Measurements from ENCODE around the gene COL2A1. TPM values are rescaled to one million over a fixed set of nuclear protein-coding genes. Genes with fewer than 3 reads are reported as not detected.

The COL2A1 gene
- total RNA-seq, 1 experiment from 2014 or later = 1.4 TPM

DNA sequence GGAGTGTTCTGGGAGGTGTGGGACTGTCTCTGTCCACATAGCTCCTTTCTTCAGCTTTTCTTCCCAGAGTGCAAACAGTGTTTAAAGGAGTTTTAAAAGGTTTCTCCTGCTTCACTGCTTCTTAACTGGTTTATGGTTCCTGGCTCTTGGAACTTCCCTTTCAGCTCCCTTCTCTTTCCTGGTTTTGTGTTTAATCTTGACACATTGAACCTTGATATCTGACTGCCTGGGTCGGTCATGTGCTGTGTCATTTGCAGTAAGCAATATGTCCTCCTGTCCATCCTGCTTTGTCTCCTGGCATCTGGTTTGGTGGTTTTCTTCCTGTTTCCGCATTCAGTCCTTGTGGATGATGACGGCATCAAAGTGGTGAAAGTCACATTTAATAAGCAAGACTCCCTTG lies 38.7 kb downstream of the COL2A1 start:
- POLR2A ChIA-PET = no interaction called here
- Histone ChIP-seq H3K27me3 (ENCODE audit: control insufficient read depth, insufficient read depth, low read length) (no peaks in the 10 kb centered on the region), H3K36me3 (ENCODE audit: control insufficient read depth, insufficient read depth, low read length) (peaks cover 7% of the 10 kb centered on the region), H3K27ac (ENCODE audit: low read length) (no peak overlapping the region), H3K9me3 (ENCODE audit: control insufficient read depth, insufficient read depth, low read depth, low read length) (no peaks in the 10 kb centered on the region), H3K4me3 (ENCODE audit: low read depth in 2 of 2, low read length in 2 of 2) (no peak overlapping the region), H3K4me1 (ENCODE audit: control insufficient read depth, insufficient read depth, low read length) (peaks cover 13% of the 10 kb centered on the region)
- ATAC-seq = no peak
- CTCF ChIA-PET = no interaction called here
- no peak for DNase-seq (ENCODE audit: low read depth, low spot score)
- in situ Hi-C loops (cut with HindIII; ENCODE audit: low pct_unique_long_range_greater_than_20kb, low sequenced_read_pairs) = no loop called here
- intact Hi-C loops (cut with micrococcal nuclease; ENCODE audit: unreplicated experiment) = no loop called here
- BruUV-seq (replicated peaks) = no TSS peak
- no peak for TF ChIP-seq TCF7L2 (IDR thresholded peaks at IDR 0.05; ENCODE audit: low read depth, low read length)
- no peak for TF ChIP-seq SIN3A (IDR thresholded peaks at IDR 0.05; ENCODE audit: borderline replicate concordance, insufficient read depth, low read depth, low read length)
- TF ChIP-seq, protein P1, sequence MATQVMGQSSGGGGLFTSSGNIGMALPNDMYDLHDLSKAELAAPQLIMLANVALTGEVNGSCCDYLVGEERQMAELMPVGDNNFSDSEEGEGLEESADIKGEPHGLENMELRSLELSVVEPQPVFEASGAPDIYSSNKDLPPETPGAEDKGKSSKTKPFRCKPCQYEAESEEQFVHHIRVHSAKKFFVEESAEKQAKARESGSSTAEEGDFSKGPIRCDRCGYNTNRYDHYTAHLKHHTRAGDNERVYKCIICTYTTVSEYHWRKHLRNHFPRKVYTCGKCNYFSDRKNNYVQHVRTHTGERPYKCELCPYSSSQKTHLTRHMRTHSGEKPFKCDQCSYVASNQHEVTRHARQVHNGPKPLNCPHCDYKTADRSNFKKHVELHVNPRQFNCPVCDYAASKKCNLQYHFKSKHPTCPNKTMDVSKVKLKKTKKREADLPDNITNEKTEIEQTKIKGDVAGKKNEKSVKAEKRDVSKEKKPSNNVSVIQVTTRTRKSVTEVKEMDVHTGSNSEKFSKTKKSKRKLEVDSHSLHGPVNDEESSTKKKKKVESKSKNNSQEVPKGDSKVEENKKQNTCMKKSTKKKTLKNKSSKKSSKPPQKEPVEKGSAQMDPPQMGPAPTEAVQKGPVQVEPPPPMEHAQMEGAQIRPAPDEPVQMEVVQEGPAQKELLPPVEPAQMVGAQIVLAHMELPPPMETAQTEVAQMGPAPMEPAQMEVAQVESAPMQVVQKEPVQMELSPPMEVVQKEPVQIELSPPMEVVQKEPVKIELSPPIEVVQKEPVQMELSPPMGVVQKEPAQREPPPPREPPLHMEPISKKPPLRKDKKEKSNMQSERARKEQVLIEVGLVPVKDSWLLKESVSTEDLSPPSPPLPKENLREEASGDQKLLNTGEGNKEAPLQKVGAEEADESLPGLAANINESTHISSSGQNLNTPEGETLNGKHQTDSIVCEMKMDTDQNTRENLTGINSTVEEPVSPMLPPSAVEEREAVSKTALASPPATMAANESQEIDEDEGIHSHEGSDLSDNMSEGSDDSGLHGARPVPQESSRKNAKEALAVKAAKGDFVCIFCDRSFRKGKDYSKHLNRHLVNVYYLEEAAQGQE (IDR thresholded peaks at IDR 0.05; ENCODE audit: insufficient read depth in 1 of 2, low read depth in 2 of 2, low read length in 1 of 2) = no peak

DNA sequence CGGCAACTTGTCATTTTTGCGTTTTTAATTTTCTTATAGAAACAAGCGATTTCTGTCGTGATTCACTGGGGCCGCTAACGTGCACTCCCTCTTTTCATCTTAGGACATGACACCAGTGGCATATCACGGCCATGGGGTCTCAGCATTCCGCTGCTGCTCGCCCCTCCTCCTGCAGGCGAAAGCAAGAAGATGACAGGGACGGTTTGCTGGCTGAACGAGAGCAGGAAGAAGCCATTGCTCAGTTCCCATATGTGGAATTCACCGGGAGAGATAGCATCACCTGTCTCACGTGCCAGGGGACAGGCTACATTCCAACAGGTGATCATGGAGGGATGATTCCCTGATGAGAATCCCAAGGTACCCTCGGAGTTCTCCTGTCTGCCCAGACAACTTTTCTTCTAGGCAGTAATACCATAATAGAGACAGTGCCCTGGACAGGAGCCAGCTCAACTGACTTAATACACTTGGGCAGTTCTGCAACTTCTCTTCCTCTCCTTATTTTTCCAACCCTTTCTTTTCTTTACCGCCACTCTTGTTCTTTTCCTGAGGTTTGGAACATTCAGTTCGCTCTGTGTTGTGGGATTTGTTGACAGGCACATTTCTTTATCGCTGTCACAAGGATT lies 40.1 kb downstream of the COL2A1 start:
- Histone ChIP-seq H3K27me3 (ENCODE audit: control insufficient read depth, insufficient read depth, low read length) (no peaks in the 10 kb centered on the region), H3K9me3 (ENCODE audit: control insufficient read depth, insufficient read depth, low read depth, low read length) (no peaks in the 10 kb centered on the region), H3K27ac (ENCODE audit: low read length) (peak overlapping the region; percentile 85), H3K4me1 (ENCODE audit: control insufficient read depth, insufficient read depth, low read length) (peaks cover 13% of the 10 kb centered on the region), H3K4me3 (ENCODE audit: low read depth in 2 of 2, low read length in 2 of 2) (peak overlapping the region; percentile 84 to 94), H3K36me3 (ENCODE audit: control insufficient read depth, insufficient read depth, low read length) (peaks cover 7% of the 10 kb centered on the region)
- CTCF ChIA-PET = interaction anchor here (1.3 kb wide), 1 partner anchor 10 kb away, joined by 3 read pairs; no protein-coding TSS in a partner anchor
- POLR2A ChIA-PET = interaction anchor here (0.7 kb wide), 1 partner anchor 67 kb away, joined by 3 read pairs; no protein-coding TSS in a partner anchor
- in situ Hi-C loops (cut with HindIII; ENCODE audit: low pct_unique_long_range_greater_than_20kb, low sequenced_read_pairs) = no loop called here
- BruUV-seq (replicated peaks) = no TSS peak
- TF ChIP-seq TCF7L2 (IDR thresholded peaks at IDR 0.05; ENCODE audit: low read depth, low read length) (no peak), POLR2AphosphoS5 (IDR thresholded peaks at IDR 0.05; ENCODE audit: low read depth, low read length) (no peak), SIN3A (IDR thresholded peaks at IDR 0.05; ENCODE audit: borderline replicate concordance, insufficient read depth, low read depth, low read length) (no peak)
- TF ChIP-seq, protein P1 (IDR thresholded peaks at IDR 0.05; ENCODE audit: insufficient read depth in 1 of 2, low read depth in 2 of 2, low read length in 1 of 2) = no peak
- TF ChIP-seq, protein P2, sequence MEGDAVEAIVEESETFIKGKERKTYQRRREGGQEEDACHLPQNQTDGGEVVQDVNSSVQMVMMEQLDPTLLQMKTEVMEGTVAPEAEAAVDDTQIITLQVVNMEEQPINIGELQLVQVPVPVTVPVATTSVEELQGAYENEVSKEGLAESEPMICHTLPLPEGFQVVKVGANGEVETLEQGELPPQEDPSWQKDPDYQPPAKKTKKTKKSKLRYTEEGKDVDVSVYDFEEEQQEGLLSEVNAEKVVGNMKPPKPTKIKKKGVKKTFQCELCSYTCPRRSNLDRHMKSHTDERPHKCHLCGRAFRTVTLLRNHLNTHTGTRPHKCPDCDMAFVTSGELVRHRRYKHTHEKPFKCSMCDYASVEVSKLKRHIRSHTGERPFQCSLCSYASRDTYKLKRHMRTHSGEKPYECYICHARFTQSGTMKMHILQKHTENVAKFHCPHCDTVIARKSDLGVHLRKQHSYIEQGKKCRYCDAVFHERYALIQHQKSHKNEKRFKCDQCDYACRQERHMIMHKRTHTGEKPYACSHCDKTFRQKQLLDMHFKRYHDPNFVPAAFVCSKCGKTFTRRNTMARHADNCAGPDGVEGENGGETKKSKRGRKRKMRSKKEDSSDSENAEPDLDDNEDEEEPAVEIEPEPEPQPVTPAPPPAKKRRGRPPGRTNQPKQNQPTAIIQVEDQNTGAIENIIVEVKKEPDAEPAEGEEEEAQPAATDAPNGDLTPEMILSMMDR (IDR thresholded peaks at IDR 0.05) = no peak
- intact Hi-C loops (cut with micrococcal nuclease; ENCODE audit: unreplicated experiment) = no loop called here
- no peak for DNase-seq (ENCODE audit: low read depth, low spot score)
- ATAC-seq = no peak
